GM19351 (cell line): ENCODE measurements around the gene ZNF574.

Source experiments
- ATAC-seq: cut with Tn5 transposase; IDR thresholded peaks from one replicate; pipeline ENCODE4 v1.9.1; 2021; ENCODE audit warnings: mild to moderate bottlenecking, moderate library complexity; ENCODE audit not compliant: unreplicated experiment

The ZNF574 gene

DNA sequence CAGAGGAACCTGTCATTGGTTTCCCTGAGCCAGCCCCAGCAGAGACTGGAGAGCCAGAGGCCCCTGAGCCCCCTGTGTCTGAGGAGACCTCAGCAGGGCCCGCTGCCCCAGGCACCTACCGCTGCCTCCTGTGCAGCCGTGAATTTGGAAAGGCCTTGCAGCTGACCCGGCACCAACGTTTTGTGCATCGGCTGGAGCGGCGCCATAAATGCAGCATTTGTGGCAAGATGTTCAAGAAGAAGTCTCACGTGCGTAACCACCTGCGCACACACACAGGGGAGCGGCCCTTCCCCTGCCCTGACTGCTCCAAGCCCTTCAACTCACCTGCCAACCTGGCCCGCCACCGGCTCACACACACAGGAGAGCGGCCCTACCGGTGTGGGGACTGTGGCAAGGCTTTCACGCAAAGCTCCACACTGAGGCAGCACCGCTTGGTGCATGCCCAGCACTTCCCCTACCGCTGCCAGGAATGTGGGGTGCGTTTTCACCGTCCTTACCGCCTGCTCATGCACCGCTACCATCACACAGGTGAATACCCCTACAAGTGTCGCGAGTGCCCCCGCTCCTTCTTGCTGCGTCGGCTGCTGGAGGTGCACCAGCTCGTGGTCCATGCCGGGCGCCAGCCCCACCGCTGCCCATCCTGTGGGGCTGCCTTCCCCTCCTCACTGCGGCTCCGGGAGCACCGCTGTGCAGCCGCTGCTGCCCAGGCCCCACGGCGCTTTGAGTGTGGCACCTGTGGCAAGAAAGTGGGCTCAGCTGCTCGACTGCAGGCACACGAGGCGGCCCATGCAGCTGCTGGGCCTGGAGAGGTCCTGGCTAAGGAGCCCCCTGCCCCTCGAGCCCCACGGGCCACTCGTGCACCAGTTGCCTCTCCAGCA is 4.2 kb downstream of the ZNF574 start:
- ATAC-seq: no peak

DNA sequence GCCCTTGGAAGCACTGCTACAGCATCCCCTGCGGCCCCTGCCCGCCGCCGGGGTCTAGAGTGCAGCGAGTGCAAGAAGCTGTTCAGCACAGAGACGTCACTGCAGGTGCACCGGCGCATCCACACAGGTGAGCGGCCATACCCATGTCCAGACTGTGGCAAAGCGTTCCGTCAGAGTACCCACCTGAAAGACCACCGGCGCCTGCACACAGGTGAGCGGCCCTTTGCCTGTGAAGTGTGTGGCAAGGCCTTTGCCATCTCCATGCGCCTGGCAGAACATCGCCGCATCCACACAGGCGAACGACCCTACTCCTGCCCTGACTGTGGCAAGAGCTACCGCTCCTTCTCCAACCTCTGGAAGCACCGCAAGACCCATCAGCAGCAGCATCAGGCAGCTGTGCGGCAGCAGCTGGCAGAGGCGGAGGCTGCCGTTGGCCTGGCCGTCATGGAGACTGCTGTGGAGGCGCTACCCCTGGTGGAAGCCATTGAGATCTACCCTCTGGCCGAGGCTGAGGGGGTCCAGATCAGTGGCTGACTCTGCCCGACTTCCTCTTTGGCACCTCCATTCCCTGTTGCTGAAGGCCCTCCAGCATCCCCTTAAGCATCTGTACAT is 4.9 kb downstream of the ZNF574 start:
- ATAC-seq: no peak

DNA sequence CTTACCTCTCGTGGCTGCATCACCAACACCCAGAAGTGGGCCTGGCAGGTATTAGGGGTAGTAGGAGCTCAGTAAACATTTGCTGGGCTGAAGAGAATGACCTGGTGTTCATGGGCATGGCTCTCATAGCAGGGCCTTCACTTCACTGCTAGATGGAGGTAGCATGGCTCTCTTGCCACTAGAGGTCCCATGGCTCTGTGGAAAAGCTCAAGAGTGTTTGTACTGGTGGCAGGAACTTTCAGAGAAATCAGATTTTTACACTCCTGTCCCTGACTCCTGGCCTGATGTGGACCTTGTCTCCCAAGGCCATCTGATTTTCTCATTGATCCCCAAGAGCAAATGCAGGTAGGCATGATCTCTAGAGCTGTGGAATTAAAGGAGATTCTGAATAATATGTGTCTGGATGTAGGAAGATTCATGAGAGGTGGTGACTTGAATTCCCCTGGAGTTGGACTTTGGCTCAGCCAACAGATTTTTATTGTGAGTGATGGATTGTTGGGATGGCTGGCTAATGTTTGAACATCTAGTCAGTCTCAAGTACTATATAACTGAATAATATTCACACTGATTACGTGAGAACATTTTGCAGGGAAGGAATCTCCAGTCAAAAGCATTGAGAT is 5.7 kb downstream of the ZNF574 start:
- ATAC-seq: no peak

DNA sequence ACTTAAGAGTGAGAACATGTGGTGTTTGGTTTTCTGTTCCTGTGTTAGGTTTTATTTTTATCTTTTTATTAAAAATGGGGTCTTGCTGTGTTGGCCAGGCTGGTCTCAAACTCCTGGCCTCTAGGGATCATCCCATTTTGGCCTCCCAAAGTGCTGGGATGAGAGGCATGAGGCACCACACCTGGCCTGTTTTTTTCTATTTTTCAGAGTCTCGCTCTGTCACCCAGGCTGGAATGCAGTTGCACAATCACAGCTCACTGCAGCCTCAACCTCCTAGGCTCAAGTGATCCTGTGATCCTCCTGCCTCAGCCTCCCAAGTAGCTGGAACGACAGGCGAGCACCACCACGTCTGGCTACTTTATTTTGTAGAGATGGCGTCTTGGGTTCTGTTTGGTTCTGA is 7.6 kb downstream of the ZNF574 start:
- no peak for ATAC-seq

DNA sequence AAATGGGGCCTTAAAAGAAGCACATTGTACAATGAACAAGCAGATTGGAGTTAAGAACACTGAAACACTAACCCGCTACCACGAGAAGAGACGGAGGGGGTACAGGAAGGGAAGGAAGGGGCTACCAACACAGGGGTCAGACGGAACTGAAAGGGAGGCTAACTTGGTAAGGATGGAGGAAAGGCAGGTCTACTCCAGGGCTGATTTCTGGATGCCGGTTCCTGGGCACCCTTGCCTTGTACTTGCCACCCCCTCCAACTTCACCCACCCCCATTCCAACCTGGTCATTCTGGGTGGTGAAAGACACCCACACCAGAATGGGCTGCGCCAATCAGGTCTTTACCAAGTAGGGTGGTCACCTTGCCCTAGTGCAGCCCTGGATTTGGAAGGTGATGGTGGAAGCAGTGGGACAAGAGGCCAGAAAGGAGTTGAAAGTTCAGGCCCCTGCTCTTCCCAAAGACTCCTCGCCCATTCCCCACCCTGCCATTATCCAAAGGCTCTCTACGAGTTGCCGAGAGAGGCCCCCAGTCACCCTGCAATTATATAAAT is 10.3 kb downstream of the ZNF574 start:
- ATAC-seq: no peak

DNA sequence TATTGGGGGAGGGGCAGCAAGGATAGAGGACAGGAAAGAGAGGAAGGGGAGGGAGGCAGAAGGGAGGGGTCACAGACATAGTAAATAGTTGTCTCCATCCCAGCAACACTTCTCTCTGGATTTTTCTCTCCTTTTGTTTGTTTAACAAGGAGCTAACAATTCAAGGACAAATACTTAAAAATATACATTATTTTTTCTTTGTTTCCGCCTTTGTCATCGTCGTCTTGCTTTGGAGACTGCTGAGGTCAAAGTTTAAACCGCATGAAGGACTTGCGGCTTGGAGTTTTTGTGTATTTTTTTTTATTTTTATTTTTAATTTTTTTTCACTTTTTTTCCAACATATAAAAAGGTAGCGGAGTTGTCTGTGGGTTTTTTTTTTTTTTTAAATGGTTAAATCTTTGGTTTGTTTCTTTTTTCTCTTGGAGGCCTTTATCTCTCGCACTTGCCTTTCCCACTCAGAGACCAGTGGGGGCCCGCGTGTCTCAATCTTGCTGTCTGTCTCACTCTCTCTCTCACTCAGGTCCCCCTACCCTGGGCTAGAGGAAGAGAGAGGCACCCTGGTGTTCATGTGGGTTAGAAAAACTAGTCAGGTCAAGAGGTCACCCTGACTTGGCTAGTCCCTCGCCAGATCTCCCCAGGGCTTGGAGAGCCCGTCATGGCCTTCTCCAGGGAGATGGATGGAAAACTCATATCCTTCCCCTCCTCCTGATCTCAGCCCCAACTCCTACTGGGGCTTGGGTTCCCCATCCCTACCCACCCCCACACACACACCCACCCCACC is 11.0 kb downstream of the ZNF574 start:
- ATAC-seq: no peak

DNA sequence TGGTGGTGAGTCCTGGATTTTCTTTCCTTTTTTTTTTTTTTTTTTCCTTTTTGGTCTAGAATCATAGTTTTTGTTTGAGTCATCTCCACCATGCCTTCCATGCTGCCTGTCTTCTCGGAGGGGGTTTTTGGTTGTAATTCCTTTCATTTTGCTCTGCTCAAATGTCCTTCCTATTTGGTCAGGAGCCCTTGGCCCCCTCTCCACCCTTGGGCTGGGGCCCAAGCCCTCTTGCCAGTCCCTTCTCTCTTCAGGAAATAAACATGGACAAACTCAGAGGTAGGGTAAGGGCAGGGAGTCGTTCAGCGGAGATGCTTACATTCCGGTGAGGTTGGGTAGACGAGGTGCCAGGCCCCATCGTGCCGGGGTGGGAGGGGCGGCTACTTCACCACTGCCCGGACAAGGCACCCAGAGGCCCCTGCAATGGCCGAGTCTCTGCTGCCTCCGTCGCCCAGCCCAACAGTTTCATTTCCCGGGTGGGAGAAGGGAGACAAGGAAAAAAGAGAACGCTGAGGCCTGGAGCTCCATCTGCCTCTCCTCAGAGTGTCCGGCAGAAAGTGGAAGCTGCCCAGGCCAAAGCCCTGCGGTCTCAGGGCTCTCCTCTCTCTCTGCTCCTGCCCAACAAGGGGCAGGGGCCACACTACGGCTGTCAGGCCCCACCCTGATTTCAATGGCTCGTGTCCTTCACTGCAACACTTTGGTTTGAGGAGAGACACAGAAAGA is 12.7 kb downstream of the ZNF574 start:
- ATAC-seq: no peak

DNA sequence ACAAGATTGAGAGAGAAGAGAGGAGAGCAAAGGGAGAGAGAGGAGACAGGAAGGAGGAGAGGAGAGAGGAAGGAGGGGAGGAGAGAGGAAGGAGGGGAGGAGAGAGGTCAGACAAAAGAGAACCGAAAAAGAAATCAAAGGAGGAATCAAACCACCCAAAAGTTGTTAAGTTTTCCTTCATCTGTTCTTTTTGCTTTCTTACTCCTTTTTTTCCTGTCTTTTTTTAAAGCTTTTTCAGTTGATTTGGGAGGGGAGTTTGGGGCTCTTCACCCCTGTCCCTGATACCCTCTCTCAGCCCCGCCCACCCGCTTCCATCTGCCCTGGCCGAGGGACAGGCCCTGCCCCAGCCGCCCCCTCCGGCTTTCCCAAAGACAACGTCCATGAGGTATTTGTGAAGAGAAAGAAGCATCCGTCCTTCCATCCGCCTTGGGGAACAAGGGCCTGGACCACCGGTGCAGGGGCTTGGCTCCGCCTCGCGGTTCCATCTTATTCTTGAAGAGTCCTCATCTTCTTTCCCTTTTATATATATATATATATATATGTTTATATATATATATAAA is 13.3 kb downstream of the ZNF574 start:
- ATAC-seq: no peak

DNA sequence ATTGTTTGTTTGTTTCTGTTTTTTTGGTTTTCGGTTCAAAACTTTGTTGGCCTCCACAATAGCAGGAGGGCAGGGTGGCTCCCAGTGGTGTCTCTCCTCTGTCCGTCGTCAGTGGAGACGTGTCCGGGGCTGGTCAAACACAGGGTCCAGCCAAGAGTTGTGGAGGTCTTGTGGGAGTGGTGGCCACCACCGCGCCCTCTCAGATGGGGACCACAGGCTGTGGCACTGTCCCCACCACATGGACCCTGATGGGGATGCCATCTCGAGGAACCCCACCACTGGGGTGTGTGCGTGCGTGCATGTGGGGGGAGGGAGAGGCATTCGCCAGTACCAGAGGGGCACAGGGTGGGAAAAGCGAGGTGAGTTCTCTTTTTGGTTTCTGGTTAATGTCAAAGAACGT is 13.8 kb downstream of the ZNF574 start:
- ATAC-seq: no peak

DNA sequence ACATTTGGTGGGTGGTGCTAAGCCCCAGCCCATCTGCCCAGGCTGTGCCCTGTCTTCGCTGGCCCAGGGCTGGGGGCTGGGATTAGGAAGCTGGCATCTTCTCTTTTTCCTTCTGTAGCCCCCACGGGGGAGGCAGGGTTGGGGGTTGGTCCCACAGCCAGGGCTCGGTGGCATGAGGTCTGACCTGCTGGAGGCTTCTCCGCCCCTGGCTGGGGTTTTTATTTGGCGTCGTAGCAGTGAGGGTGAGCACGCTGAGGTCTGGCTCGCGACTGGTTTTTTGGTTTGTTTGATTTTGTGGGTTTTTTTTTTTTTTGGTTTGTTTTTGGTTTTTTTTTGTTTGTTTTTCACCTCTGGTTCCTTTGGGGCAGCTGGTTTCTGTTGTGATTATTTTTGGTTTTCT is 14.7 kb downstream of the ZNF574 start:
- no peak for ATAC-seq

DNA sequence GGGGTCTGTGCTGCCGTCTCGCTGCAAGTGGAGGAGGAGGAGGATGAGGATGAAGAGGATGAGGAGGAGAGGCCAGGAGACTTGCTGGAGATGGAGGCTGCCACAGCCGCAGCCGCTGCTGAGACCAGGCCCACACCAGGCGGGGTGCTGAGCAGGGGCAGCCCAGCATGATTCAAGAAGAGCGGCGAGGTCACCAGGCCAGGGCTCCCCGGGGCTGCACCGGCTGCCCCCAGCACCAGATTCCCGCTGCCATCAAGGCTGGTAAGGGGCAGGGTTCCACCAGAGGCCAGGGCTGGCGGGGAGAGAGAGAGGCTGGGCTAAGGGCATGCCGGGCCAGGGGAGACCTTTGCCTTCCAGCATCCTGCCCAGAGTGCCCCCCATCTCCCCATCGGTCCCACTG is 15.3 kb downstream of the ZNF574 start:
- ATAC-seq: no peak

DNA sequence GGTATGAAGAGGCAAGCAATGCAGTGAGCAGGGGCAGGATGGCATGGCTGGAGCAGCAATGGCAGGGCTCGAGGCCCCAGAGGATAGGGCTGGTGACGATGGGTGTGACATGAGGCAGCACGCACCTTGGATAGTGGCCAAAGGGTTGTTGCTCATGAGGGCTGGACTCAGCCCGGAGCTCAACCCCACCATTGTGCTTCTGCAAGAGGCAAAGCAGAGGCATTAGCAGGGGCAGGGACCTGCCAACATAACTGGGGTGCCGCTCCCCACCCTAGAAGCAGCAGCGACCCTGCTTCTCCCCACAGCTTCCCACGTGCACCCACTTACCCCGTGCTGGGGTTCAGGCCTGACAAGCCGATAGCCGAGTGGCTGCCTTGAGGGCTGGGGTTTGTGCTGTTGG is 15.8 kb downstream of the ZNF574 start:
- ATAC-seq: no peak

DNA sequence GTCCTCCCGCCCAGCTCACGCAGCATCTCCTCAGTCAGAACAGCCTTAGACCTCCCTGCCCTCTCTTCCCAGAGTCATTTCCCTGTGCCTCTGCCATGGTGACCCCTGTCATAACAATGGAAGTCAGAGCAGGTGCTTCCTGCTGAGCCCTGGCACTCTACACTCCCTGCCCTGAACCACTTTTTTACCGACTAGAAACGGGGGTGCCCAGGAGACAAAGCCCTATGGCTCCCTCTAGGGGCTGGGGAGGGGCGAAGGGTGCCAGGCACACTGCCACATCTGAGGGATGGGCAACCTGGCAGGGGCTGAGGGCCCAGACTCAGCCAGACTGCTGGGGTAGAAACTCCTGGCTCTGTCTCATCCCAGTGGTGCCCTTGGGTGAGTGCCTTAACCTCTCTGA is 16.4 kb downstream of the ZNF574 start:
- ATAC-seq: no peak

DNA sequence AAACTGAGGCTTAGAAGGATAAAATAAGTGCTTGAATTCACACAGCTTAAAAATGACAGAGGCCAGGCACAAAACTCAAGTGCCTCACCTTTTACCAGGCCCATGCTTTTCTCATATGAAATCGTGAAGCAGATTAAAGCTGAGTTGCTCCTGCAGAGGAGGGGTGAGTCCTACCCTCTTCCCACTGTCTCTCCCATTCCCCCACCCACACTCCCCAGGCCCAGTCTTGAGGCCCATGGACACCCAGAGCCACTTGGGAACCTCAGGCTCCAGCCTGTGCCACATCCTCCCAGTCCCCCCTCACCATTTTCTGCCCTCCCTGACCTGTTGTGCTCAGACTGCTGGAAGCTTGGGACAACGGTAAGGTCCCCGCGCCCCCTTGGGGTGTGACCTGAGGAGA is 17.5 kb downstream of the ZNF574 start:
- no peak for ATAC-seq

DNA sequence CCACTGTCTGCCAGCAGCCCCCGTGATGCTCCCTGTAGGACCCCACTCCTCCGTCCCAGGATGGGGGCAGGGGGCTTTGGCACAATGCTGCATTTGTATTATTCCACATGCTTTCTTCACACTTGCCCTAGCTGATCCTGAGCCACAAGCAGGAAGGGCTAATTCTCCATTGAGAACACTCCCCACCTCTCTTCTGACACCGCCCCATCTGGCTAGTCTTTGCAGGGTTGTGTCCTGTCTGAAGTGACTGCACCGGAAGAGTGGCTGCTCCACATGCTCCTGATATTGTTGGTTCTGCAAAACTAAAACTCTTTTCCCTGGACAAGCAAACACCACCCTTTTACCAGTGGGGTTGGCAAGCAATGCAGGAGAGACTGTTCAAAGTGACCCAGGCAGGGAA is 18.0 kb downstream of the ZNF574 start:
- ATAC-seq: no peak

DNA sequence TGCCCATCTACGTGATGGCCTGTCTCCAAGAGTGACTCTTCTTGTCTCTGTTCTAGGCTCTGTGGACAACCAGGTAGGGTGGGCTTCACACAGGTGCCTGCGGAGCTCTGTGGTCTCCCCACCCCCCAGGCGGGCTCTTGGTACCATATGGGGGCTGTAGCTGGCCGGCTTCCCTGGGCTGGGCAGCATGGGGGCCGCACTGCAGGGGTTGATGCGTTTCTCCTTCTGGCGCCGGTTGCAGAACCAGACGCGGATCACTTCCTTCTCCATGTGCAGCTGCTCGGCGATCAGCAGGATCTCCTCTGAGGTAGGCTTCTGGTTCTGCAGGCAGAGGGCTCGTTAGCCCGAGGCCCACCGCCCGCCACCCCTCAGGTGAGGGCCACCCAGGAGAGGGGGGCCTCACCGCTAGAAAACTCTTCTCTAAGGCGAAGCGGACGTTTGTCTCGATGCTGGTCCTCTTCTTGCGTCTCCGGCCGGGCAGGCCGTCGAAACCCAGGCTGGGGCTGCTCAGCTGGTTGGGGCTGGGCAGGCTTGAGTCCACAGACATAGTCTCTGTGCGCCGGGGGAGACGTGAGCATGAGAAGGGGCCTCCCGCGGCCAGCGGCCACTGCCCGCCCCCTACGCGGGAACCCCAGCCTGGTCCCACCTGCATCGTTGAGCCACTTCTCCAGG is 19.3 kb downstream of the ZNF574 start:
- ATAC-seq: no peak

DNA sequence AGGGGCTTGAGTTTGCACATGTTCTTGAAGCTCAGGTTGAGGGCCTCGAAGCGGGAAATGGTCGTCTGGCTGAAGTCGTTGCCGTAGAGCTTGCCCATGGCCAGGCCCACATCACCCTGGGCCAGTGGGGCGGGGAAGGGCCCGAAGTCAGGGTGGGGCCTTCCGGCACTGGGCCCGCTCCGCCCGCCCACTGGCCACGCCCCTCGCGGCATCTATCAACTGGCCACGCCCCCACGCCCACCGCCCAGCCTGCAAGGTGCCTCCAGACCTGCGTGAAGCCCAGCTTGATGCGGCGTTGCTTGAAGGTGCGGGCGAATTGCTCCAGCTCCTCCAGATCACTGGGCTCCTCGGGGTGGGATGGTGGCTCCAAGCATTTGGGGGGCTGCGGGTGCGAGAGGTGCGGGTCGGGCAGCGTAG is 19.9 kb downstream of the ZNF574 start:
- no peak for ATAC-seq

DNA sequence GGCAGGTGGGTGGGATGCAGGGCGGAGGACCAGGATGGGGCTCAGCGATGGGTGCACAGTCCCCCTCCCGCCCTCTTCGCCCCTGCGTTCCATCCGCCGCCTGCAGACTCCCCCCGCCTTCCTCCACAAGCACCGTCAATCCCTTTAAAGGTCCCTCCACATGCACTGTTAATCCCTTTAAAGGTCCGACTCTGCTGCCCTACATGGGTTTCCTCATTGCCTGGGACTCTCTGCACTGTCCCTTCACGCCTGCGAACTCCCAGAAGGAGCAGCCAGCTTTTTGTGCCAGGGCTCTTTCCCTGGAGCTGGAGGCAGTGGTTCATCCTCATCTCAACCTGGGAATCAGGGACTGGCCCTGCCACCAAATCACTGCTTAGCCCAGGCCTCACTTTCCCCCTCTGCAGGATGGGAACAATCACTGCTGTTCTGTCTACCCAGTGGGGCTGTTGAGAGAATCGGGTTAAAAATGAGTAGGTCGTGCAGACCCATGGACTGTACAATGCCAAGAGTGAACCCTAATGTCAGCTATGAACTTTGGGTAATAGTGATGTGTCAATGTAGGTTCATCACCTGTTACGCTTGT is 20.4 kb downstream of the ZNF574 start:
- no peak for ATAC-seq

DNA sequence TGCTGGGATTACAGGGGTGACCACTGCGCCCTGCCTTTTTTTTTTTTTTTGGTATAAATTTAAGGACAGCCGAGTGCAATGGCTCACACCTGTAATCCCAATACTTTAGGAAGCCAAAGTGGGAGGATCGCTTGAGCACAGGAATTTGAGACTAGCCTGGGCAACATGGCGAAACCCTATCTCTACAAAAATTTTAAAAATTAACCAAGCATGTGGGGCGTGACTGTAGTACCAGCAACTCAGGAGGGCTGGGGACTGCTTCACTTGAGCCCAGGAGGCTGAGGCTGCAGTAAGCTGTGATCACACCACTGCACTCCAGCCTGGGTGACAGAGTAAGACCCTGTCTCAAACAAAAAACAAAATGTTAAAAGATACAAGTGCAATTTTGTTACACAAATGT is 21.5 kb downstream of the ZNF574 start:
- ATAC-seq: no peak
